Left colon (tissue), 2 donors: ENCODE data around the gene PPP1R12A. TPM values are rescaled to one million over a fixed set of nuclear protein-coding genes. Genes with fewer than 3 reads are reported as not detected.
A peak's percentile ranks its signal among the peaks of the same experiment; 100 is the strongest.

ENCODE experiments used
- ATAC-seq: fragments of 200-7000 bp; cut with Tn5 transposase; one replicate; pipeline ENCODE4 v1.9.1; 2020; ENCODE audit warnings: mild to moderate bottlenecking, moderate library complexity
- DNase-seq, 2 donors: peaks; one replicate each; pipeline ENCODE4 v3.0.0-alpha.2; 2020
- intact Hi-C, 2 donors: fragments of 100-400 bp; cut with DNase I in 1 of 2; cut with micrococcal nuclease in 1 of 2; formaldehyde crosslinking; loops; one replicate each; pipeline versions ENCODE4 v1.11.2 to v1.14.0; 2022; cut with DNase I, micrococcal nuclease
- total RNA-seq, 2 donors: library from RNA; stranded (reverse); fragmentation: NEBNext Ultra II Directional; extraction: Animal tissue kit (Norgen Biotek cat#: 25700); gene quantifications; one replicate each; pipeline ENCODE4 v1.2.1, GENCODE V29; 2021
- donor health status: DM: no; HTN: no; CAD: no.
- donor health status: DM: yes; HTN: yes; CAD: no.

Gene PPP1R12A
- total RNA-seq, 2 donors from 2014 or later = 61.4 to 87.6 TPM

DNA sequence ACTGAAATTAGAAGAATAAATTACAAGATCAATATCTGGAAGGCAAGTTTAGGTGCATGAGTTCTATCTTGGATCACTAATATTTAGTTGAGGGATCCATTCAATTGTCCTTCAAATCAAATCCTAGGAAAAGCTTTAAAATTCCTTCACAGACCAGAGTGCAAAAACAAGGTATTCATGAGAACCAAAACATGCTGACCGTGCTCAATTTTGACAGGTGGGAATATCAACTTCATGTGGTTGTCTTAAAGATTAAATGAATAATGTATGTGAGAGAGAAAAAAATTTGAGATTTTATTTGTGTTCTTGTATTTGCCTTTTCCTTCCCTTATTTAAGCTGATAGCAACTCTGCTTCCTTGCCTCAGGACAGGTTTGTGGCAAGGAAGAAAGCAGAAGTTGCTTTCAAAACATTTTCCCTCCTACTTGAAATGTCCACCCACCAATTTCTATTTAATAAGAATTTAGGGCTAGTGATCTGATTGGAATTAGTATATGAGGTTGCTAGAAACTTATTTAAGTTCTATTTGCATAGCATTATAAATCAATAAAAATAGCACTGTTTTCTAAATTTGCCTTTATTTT is 4.9 kb upstream of the PPP1R12A start:
- no peak for ATAC-seq
- intact Hi-C loops = loop anchor here in 1 of 2 donors (10.0 kb wide), 1 partner anchor 245 kb away; no protein-coding TSS in a partner anchor

DNA sequence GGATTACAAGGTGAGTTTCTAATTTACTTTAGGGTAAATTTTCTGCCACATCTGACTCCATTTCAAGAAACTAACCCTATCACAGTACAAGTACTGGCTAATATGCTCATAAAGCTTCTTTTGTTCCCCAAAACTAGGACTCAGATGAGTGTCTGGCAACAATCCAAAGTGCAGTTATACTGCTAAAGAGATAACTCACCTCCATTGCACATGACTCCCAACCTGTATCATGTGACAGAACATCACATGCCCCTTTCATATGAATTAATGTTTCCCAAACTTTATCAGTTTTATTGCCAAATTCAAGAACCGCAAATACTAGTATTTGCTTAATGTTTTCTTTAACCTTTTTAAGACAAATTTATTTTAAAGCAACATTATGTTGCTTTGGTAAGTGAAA is 3.9 kb upstream of the PPP1R12A start:
- no peak for DNase-seq
- intact Hi-C loops = loop anchor here in 1 of 2 donors (10.0 kb wide), 1 partner anchor 246 kb away; no protein-coding TSS in a partner anchor
- no peak for ATAC-seq

More for the DNA sequence above, 4.9 kb upstream of the PPP1R12A start:
- DNase-seq = no peak

GRCh38 chr12:79936670-79937069 is 1.8 kb upstream of the PPP1R12A start:
- intact Hi-C loops = loop anchor here in 1 of 2 donors (10.0 kb wide), 1 partner anchor 248 kb away; no protein-coding TSS in a partner anchor
- DNase-seq = no peak

DNA sequence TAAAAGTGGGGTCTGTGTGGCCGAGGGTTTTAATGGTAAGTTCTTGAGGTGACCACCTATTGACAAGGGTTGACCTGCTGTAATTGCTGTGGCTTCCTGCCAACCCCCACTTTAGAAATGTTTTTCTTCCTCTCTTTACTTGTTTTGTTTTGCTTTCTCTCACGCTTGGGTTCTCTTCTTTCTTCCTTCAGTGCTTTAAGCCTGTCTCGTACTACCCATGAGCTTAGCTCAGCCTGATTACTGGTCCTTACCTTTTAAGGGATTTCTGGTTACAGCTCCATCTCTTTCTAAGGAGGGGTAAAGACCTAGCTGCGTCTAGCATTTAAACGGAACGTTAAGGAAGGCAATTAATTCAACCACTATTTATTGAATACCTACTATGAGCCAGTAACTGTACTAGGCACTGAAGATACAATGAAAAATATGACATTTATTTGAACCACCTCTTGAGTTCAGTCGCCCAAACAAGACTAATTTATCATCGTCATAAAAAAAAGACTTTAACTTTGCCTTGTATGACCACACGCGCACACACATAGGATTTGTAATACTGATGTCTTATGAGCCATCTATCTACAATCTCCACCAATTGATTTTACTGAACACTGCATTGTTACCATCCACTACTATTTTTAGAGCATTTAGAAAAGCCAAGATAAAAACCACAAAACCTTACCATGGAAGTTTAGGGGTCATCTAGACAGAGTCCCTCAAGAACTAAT is 888 bp upstream of the PPP1R12A start:
- no peak for DNase-seq
- intact Hi-C loops = loop anchor here in 1 of 2 donors (10.0 kb wide), 1 partner anchor 249 kb away; no protein-coding TSS in a partner anchor

More at GRCh38 chr12:79936670-79937069, 1.8 kb upstream of the PPP1R12A start:
- no peak for ATAC-seq

DNA sequence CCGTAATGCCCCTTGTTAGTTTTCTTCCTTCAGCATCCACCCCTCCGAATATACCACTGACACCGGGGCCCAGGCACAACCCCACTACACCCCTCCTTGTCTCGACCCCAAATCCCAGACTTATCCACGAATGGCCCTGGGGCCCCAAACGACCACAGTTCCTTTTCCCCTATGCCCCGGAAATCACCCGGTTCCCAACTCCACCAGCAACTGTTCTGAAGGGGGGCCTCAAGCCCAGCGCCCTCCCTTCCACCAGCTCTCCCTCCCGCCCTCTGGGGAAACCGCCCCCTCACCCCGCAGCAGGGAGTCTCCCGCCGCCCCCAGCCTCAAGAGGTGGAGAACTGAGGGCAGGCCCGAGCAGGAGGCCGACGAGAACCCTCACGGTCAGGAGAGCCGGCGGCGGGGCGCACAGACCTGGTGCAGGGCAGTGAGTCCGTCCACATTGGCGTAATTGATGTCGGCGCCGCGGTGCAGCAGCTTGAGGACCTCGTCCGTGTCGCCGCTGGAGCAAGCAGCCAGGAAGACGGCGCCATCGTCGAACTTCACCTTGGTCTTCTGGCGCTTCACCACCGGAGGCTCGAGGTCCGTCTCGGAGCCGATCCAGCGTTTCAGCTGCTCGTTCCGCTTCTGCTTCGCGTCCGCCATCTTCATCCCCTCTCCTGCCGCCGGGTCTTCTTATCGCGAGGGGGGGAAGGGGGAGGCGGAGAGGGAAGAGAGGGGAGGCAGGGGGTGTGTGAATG is 446 bp downstream of the PPP1R12A start:
- ATAC-seq = peak; percentile 33
- intact Hi-C loops = loop anchor here in 1 of 2 donors (10.0 kb wide), 1 partner anchor 250 kb away; no protein-coding TSS in a partner anchor
- DNase-seq = peak in 1 of 2 donors; percentile 66

More for the DNA sequence above, 888 bp upstream of the PPP1R12A start:
- peak; percentile 14 for ATAC-seq

DNA sequence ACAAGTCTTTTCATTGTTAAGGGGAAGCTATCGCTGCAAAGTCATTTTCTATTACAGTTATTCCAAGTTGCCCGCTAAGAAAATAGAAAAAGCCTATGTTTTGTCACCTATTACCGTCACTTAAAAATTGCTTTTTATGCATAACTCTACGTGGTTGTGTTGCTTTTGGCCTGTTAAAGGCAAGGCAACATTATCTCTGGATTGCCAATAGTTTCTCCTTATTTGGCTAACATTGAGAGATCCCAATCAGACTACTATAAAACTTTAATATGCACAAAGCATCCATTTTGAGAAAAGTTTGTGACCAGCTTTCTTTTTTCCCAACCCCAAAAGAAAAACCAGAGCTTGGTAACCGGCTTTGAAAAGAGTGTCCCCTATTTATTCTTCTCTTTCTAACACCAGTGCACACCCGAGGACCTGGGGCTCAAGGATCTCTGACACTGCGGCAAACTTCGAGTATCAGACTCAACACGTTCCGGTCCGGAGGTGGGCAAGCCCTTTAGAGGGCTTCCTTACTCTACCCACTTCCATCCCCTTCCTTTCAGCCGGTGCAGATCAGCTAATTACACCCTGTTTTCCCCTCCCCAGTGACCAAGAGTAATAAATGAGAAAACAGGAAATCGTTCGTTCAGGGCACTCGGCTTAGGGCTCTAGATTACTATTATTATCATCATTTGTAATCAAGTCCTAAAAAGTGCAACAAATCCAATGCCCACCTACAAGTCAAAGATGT is 1.2 kb downstream of the PPP1R12A start:
- intact Hi-C loops = loop anchor here in 1 of 2 donors (10.0 kb wide), 1 partner anchor 251 kb away; no protein-coding TSS in a partner anchor
- peak; percentile 6 for ATAC-seq
- DNase-seq = no peak

DNA sequence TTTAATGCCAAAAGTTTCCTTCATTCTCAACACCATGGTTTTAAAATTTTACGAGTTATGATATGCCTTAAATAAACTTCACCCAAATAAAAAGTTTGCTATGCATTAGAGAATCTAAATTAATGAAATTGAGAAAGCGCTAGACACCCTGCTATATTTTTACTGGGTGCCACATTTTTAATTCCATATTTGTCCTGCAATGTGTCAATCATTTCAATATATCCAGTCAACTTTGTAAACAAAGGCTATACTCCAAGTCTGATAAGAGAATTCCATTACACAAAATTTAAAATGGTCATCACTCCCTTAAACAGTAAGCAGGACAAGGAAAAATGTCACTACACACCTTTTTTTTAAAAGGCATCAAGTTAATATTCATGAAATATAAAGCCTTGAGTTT is 1.9 kb downstream of the PPP1R12A start:
- no peak for DNase-seq
- ATAC-seq = no peak
- intact Hi-C loops = loop anchor here in 1 of 2 donors (10.0 kb wide), 1 partner anchor 252 kb away; no protein-coding TSS in a partner anchor

- DNase-seq (no peak), ATAC-seq (no peak)
- intact Hi-C loops = loop anchor here in 1 of 2 donors (10.0 kb wide), 1 partner anchor 252 kb away; no protein-coding TSS in a partner anchor
Observed at GRCh38 chr12:79932357-79932756, 2.5 kb downstream of the PPP1R12A start.

- intact Hi-C loops = no loop called here
Observed at GRCh38 chr12:79929065-79929464, 5.8 kb downstream of the PPP1R12A start.

GRCh38 chr12:79927772-79928474 is 7.0 kb downstream of the PPP1R12A start:
- intact Hi-C loops = no loop called here
- ATAC-seq (no peak), DNase-seq (no peak)

More at GRCh38 chr12:79929065-79929464, 5.8 kb downstream of the PPP1R12A start:
- DNase-seq (no peak), ATAC-seq (no peak)

DNA sequence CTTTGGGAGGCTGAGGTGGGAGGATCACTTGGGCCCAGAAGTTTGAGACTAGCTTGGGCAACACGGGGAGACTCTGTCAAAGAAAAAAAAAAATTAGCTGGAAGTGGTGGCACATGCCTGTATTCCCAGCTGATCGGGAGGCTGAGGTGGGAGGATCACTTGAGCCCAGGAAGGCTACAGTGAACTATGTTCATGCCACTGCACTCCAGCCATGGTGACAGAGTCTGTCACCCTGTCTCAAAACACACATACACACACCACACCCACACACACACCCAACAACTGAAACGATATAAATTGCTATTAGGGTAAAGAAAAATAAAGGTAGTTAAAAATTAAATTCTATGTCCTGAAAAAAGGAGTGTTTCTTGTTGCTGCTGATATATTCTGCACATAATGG is 7.9 kb downstream of the PPP1R12A start:
- no peak for DNase-seq
- ATAC-seq = peak; percentile 83
- intact Hi-C loops = no loop called here

GRCh38 chr12:79925492-79925891 is 9.4 kb downstream of the PPP1R12A start:
- no peak for DNase-seq
- ATAC-seq = no peak
- intact Hi-C loops = no loop called here

DNA sequence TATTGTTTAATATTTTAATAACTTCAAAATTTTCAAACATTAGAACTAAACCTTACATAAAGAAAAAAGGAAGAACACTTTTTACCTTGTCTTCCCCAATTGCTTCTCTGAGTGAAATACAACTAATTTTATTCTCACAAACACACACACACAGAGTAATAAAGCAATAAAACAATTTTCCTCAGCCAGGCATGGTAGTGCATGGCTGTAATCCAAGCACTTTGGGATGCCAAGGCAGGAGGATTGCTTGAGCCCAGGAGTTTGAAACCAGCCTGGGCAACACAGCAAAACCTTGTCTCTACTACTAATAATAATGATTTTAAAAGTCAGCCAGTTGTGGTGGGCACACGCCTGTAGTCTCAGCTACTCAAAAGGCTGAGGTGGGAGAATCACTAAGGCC is 13.1 kb downstream of the PPP1R12A start:
- peak in 1 of 2 donors; percentile 30 for DNase-seq
- intact Hi-C loops = no loop called here
- ATAC-seq = peak; percentile 91

- DNase-seq (no peak), ATAC-seq (no peak)
- intact Hi-C loops = no loop called here
Observed at GRCh38 chr12:79920421-79921238, 14.3 kb downstream of the PPP1R12A start.

GRCh38 chr12:79919762-79920161 is 15.1 kb downstream of the PPP1R12A start:
- DNase-seq (no peak), ATAC-seq (no peak)
- intact Hi-C loops = no loop called here

DNA sequence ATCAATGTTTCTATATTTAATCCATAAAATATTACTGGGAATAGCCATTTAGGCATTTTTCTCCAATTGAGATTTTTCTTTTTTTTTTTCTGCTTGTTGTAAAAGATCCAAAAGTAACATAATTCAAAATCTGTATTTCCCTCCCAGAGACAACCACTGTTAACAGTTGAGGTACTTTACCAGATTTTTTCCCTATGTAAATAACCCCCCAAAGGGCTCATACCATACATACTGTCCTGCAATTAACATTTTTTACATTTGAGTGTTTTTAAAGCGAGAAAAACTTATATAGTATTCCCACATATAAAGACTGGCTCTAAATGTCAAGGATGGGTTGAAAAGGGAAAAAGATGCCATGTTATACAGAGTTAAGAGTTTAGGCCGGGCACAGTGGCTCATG is 18.1 kb downstream of the PPP1R12A start:
- ATAC-seq (no peak), DNase-seq (no peak)
- intact Hi-C loops = no loop called here
